ENCODE results near the gene NR2F2. TPM values are rescaled to one million over a fixed set of nuclear protein-coding genes. Genes with fewer than 3 reads are reported as not detected.
A peak's percentile ranks its signal among the peaks of the same experiment; 100 is the strongest.

The NR2F2 gene
- polyA plus RNA-seq, 1 donor from 2014 or later = 0.07 TPM

DNA sequence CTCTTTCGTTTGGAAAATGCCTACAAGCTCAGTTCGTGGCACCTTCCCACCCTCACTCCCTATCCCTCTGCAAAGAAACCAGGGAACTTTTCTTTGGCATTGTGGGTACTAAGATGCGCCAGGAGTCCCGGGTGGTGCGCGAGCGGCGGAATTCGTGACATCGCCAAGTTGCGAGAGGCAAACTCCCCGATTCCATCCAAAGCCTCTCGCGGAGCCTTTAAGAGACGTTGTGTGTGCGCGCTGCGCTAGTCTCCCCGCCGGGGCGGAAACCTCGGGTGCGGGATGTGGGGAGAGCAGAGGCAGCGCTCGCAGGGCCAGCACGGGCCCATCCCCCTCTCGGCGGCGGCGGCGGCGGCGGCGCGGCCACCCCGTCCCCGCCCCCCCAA lies 443 bp upstream of the NR2F2 start:
- H3F3A ChIP-seq (ENCODE audit: insufficient read depth, low read length, poor library complexity, severe bottlenecking) = peaks cover 2% of the 10 kb centered on the region
- H3K4me3 ChIP-seq (ENCODE audit: low read length) = peak overlapping the region; percentile 66
- TF ChIP-seq, protein P1, sequence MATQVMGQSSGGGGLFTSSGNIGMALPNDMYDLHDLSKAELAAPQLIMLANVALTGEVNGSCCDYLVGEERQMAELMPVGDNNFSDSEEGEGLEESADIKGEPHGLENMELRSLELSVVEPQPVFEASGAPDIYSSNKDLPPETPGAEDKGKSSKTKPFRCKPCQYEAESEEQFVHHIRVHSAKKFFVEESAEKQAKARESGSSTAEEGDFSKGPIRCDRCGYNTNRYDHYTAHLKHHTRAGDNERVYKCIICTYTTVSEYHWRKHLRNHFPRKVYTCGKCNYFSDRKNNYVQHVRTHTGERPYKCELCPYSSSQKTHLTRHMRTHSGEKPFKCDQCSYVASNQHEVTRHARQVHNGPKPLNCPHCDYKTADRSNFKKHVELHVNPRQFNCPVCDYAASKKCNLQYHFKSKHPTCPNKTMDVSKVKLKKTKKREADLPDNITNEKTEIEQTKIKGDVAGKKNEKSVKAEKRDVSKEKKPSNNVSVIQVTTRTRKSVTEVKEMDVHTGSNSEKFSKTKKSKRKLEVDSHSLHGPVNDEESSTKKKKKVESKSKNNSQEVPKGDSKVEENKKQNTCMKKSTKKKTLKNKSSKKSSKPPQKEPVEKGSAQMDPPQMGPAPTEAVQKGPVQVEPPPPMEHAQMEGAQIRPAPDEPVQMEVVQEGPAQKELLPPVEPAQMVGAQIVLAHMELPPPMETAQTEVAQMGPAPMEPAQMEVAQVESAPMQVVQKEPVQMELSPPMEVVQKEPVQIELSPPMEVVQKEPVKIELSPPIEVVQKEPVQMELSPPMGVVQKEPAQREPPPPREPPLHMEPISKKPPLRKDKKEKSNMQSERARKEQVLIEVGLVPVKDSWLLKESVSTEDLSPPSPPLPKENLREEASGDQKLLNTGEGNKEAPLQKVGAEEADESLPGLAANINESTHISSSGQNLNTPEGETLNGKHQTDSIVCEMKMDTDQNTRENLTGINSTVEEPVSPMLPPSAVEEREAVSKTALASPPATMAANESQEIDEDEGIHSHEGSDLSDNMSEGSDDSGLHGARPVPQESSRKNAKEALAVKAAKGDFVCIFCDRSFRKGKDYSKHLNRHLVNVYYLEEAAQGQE (IDR thresholded peaks at IDR 0.05; ENCODE audit: borderline replicate concordance) = no peak
- TF ChIP-seq POLR2AphosphoS5 (IDR thresholded peaks at IDR 0.05) = no peak
- no peak for TF ChIP-seq EP300 (conservative IDR thresholded peaks at IDR 0.05; ENCODE audit: poor library complexity, severe bottlenecking)
- TF ChIP-seq EZH2 (IDR thresholded peaks at IDR 0.05; ENCODE audit: borderline replicate concordance, insufficient read depth, low read length, poor library complexity, severe bottlenecking) = no peak
- TF ChIP-seq MXI1 (conservative IDR thresholded peaks at IDR 0.05; ENCODE audit: poor library complexity, severe bottlenecking) = no peak
- no peak overlapping the region for H3K9ac ChIP-seq (ENCODE audit: low read length)
- no peaks in the 10 kb centered on the region for H3K9me3 ChIP-seq (ENCODE audit: low read length)
- no peak overlapping the region for H2AFZ ChIP-seq (ENCODE audit: low read depth, low read length)
- no peaks in the 10 kb centered on the region for H3K9me2 ChIP-seq (ENCODE audit: insufficient read depth, low read length)
- peaks cover 93% of the 10 kb centered on the region for H3K27me3 ChIP-seq (ENCODE audit: insufficient read depth, low read depth, low read length)
- no peaks in the 10 kb centered on the region for H3K36me3 ChIP-seq (ENCODE audit: insufficient read depth, low read length)
- H3K4me2 ChIP-seq (ENCODE audit: low read length) = peak overlapping the region; percentile 85
- H3K79me2 ChIP-seq (replicated peaks; ENCODE audit: insufficient read depth, low read length) = no peaks in the 10 kb centered on the region
- H3K27ac ChIP-seq (ENCODE audit: low read length) = no peak overlapping the region
- no peaks in the 10 kb centered on the region for H4K20me1 ChIP-seq (ENCODE audit: insufficient read depth)

DNA sequence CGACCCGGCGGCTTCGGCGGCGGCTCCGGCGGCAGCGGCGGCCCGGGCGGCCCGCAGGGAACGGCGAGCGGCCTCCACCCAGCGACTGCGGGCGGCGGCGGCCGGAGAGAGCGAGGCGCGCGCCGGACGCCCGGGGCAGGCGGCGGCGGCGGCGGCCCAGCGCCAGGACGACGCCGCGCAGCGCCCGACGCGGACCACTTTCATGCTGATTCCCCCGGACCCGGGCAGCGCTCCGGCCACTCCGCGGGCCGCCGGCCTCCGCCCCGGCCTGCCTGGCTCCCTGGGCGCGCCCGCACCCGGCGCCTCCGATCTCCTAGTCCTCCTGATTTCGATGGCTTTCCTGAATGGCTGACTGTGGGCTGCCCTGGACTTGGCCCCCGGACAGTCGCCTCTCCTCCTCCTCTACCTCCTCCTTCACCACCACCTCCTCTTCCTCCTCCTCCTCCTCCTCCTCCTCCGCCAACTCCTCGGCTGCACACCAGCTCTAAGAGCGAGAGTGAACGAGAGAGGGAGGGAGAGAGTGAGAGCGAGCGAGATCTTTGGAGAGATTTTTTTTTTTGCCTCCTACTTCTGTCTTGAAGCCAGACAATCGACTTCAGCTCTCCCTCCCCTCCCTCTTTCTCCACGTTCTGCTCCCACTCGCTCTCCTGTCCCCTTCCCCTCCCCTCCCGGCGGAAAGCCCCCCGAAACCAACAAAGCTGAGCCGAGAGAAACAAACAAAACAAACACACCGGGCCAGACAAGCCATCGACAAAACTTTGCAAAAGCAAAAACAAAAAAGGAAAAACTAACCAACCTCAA lies 844 bp downstream of the NR2F2 start:
- TF ChIP-seq, protein P2, sequence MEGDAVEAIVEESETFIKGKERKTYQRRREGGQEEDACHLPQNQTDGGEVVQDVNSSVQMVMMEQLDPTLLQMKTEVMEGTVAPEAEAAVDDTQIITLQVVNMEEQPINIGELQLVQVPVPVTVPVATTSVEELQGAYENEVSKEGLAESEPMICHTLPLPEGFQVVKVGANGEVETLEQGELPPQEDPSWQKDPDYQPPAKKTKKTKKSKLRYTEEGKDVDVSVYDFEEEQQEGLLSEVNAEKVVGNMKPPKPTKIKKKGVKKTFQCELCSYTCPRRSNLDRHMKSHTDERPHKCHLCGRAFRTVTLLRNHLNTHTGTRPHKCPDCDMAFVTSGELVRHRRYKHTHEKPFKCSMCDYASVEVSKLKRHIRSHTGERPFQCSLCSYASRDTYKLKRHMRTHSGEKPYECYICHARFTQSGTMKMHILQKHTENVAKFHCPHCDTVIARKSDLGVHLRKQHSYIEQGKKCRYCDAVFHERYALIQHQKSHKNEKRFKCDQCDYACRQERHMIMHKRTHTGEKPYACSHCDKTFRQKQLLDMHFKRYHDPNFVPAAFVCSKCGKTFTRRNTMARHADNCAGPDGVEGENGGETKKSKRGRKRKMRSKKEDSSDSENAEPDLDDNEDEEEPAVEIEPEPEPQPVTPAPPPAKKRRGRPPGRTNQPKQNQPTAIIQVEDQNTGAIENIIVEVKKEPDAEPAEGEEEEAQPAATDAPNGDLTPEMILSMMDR (IDR thresholded peaks at IDR 0.05; ENCODE audit: poor library complexity, severe bottlenecking) = no peak
- peak; percentile 53 for TF ChIP-seq POLR2AphosphoS5 (IDR thresholded peaks at IDR 0.05)
- Histone ChIP-seq H3K36me3 (ENCODE audit: insufficient read depth, low read length) (no peaks in the 10 kb centered on the region), H3K4me2 (ENCODE audit: low read length) (no peak overlapping the region), H2AFZ (ENCODE audit: low read depth, low read length) (no peak overlapping the region), H3K79me2 (replicated peaks; ENCODE audit: insufficient read depth, low read length) (no peaks in the 10 kb centered on the region), H3K9me2 (ENCODE audit: insufficient read depth, low read length) (no peaks in the 10 kb centered on the region), H3K4me3 (ENCODE audit: low read length) (peak overlapping the region; percentile 53), H3F3A (ENCODE audit: insufficient read depth, low read length, poor library complexity, severe bottlenecking) (peaks cover 2% of the 10 kb centered on the region), H3K27me3 (ENCODE audit: insufficient read depth, low read depth, low read length) (peaks cover 93% of the 10 kb centered on the region), H4K20me1 (ENCODE audit: insufficient read depth) (no peaks in the 10 kb centered on the region), H3K9ac (ENCODE audit: low read length) (no peak overlapping the region), H3K27ac (ENCODE audit: low read length) (no peak overlapping the region), H3K9me3 (ENCODE audit: low read length) (no peaks in the 10 kb centered on the region)

Data from neural cell (in vitro differentiated cells).